AG04449 (cell line): ENCODE data around the gene PLA2G4B.

Source experiments
- CTCF ChIA-PET: fragments of 350-600 bp; formaldehyde crosslinking; extraction: SDS; loops from one replicate; lab custom pipeline; 2021; ENCODE audit warnings: antibody characterized with exemption; lab: Yijun Ruan, JAX
- POLR2A ChIA-PET: fragments of 400-600, 350-600 bp; formaldehyde crosslinking; extraction: SDS; loops from one replicate; lab custom pipeline; 2020; ENCODE audit warnings: antibody characterized with exemption, inconsistent platforms; lab: Yijun Ruan, JAX
- DNase-seq: peaks from one replicate; pipeline ENCODE4 v3.0.0-alpha.2; 2010; ENCODE audit warnings: low read depth, low spot score
- H3K4me3 ChIP-seq: 2 replicates; pipeline ENCODE4 v1.5.1; 2011; ENCODE audit warnings: low read depth, mild to moderate bottlenecking, control low read depth, low read length
- TF ChIP-seq, protein P1 (sequence below): IDR thresholded peaks from one replicate; pipeline ENCODE4 v1.5.1; 2011; ENCODE audit warnings: mild to moderate bottlenecking, moderate library complexity, low read length, control low read depth, inconsistent platforms; ENCODE audit not compliant: insufficient read depth; ENCODE audit errors: missing control alignments

The PLA2G4B gene, protein sequence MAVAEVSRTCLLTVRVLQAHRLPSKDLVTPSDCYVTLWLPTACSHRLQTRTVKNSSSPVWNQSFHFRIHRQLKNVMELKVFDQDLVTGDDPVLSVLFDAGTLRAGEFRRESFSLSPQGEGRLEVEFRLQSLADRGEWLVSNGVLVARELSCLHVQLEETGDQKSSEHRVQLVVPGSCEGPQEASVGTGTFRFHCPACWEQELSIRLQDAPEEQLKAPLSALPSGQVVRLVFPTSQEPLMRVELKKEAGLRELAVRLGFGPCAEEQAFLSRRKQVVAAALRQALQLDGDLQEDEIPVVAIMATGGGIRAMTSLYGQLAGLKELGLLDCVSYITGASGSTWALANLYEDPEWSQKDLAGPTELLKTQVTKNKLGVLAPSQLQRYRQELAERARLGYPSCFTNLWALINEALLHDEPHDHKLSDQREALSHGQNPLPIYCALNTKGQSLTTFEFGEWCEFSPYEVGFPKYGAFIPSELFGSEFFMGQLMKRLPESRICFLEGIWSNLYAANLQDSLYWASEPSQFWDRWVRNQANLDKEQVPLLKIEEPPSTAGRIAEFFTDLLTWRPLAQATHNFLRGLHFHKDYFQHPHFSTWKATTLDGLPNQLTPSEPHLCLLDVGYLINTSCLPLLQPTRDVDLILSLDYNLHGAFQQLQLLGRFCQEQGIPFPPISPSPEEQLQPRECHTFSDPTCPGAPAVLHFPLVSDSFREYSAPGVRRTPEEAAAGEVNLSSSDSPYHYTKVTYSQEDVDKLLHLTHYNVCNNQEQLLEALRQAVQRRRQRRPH

GRCh38 chr15:41838400-41838897 is at the start of gene PLA2G4B:
Gene PLA2G4B, plus strand, starts transcription at chr15:41838847. Its CDS starts 67 bp downstream, at chr15:41838914.
- POLR2A ChIA-PET = no interaction called here
- CTCF ChIA-PET = interaction anchor here (0.7 to 2.0 kb wide), 4 partner anchors 9 to 66 kb away, joined by 3 to 6 read pairs (median 4); partner anchors contain the start of gene MAPKBP1

DNA sequence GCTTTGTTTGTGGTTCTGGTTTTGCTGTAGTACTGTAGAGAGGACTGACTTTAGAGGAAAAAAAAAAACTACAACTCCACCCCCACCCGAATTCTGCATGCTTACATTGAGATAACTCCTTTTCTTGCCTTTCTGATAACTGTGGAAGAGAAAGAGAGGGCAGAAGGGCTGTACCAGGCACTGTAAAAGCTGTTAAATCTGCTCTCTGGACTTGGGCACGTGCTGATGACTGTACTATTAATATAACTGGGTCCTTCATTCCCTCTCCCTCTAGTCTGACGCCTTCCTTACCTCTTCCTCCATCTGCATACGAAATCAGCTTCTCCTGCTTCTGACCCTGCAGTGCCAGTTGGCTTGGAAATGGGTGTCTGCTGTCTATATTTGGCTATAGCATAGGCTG is 49.4 kb upstream of the PLA2G4B start:
- TF ChIP-seq, protein P1, sequence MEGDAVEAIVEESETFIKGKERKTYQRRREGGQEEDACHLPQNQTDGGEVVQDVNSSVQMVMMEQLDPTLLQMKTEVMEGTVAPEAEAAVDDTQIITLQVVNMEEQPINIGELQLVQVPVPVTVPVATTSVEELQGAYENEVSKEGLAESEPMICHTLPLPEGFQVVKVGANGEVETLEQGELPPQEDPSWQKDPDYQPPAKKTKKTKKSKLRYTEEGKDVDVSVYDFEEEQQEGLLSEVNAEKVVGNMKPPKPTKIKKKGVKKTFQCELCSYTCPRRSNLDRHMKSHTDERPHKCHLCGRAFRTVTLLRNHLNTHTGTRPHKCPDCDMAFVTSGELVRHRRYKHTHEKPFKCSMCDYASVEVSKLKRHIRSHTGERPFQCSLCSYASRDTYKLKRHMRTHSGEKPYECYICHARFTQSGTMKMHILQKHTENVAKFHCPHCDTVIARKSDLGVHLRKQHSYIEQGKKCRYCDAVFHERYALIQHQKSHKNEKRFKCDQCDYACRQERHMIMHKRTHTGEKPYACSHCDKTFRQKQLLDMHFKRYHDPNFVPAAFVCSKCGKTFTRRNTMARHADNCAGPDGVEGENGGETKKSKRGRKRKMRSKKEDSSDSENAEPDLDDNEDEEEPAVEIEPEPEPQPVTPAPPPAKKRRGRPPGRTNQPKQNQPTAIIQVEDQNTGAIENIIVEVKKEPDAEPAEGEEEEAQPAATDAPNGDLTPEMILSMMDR = no peak
- ChIA-PET CTCF (interaction anchor here (0.6 to 12.8 kb wide), 6 partner anchors 8 to 231 kb away, joined by 3 to 163 read pairs (median 5); partner anchors contain the start of gene MAPKBP1), POLR2A (interaction anchor here (1.7 kb wide), 1 partner anchor 15 kb away, joined by 7 read pairs; the partner anchor contains the start of gene MAPKBP1)
- no peak for DNase-seq
- H3K4me3 ChIP-seq = no peak overlapping the region

More at GRCh38 chr15:41838400-41838897, at the start of gene PLA2G4B:
- TF ChIP-seq, protein P1 = no peak
- no peak within 1 kb of the TSS for H3K4me3 ChIP-seq
- DNase-seq = no peak

- CTCF ChIA-PET = interaction anchor here (0.6 to 12.8 kb wide), 6 partner anchors 9 to 265 kb away, joined by 3 to 163 read pairs (median 5); partner anchors contain the start of gene MAPKBP1
- POLR2A ChIA-PET = interaction anchor here (1.7 kb wide), 1 partner anchor 16 kb away, joined by 7 read pairs; the partner anchor contains the start of gene MAPKBP1
- H3K4me3 ChIP-seq = no peak overlapping the region
- DNase-seq = no peak
- TF ChIP-seq, protein P1 = no peak
Observed at GRCh38 chr15:41789662-41790061, 49.0 kb upstream of the PLA2G4B start.

- DNase-seq = no peak
- TF ChIP-seq, protein P1 = no peak
- CTCF ChIA-PET = interaction anchor here (0.6 to 12.8 kb wide), 6 partner anchors 15 to 265 kb away, joined by 3 to 163 read pairs (median 3); partner anchors contain the start of gene MAPKBP1
- POLR2A ChIA-PET = interaction anchor here (1.7 kb wide), 1 partner anchor 16 kb away, joined by 7 read pairs; the partner anchor contains the start of gene MAPKBP1
- H3K4me3 ChIP-seq = no peak overlapping the region
Observed at GRCh38 chr15:41790169-41790568, 48.5 kb upstream of the PLA2G4B start.

DNA sequence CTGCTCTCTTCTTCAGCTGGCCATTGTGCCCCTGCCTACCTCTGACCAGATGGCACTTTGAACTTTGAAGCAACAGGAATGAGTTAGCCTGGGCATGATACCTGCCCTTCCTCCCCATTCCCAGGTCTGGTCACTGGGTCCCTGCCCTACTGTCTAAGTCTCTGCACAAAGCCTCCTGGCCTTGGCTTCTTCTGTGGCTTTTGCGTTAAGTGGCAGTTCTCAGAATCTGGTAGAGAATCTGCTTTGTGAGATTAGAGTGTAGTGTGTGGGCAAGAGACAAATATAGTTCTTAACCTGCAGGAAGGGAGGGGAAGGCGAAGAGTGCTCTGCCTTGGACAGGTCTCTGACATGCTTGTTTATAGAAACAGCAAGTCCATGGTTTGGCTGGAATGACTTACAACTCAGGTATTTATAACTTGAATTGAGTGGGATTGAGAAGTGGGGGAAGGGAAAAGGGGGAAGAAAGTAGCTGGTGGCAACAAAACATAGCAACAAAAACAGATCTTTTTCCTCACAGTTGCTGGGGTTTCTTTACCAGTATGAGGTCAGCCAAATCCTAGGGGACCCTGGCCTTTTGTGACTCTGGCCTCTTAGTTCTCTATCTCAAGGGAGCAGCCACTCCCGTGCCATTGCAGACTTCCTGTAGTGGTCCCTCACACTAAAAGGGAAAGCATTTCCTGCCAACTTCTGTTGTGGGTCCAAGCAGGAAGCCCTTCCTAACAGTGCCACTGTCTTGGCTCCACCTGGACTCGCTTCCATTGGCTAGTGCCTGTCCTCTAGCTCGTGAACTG is 47.7 kb upstream of the PLA2G4B start:
- CTCF ChIA-PET = interaction anchor here (1.2 to 12.8 kb wide), 3 partner anchors 16 to 114 kb away, joined by 3 to 163 read pairs (median 102); partner anchors contain the start of gene MAPKBP1

More for the DNA sequence above, 47.7 kb upstream of the PLA2G4B start:
- no peak for DNase-seq
- TF ChIP-seq, protein P1 = no peak
- POLR2A ChIA-PET = interaction anchor here (1.7 kb wide), 1 partner anchor 17 kb away, joined by 7 read pairs; the partner anchor contains the start of gene MAPKBP1
- no peak overlapping the region for H3K4me3 ChIP-seq
